Neuronal stem cell (in vitro differentiated cells): ENCODE results near the gene BSND.
A peak's percentile ranks its signal among the peaks of the same experiment; 100 is the strongest.
"Not testable (repeated sequence)": the region's sequence is repeated elsewhere in the genome, so short reads cannot be mapped to it uniquely, and the experiment has no call there.

ENCODE experiments used
- DNase-seq: peaks from one replicate; pipeline ENCODE4 v3.0.0-alpha.2; 2013; ENCODE audit warnings: low spot score
- H2AFZ ChIP-seq: one replicate; pipeline ENCODE4 v1.6.1; 2013; ENCODE audit warnings: mild to moderate bottlenecking, low read length, inconsistent platforms
- H2AK5ac ChIP-seq: 2 replicates; pipeline ENCODE4 v1.6.1; 2013; ENCODE audit warnings: low read depth, mild to moderate bottlenecking, inconsistent platforms, low read length, moderate library complexity, mixed read lengths
- H2BK120ac ChIP-seq: 2 replicates; pipeline ENCODE4 v1.6.1; 2013; ENCODE audit warnings: low read depth, mild to moderate bottlenecking, inconsistent platforms, low read length, moderate library complexity, mixed read lengths
- H2BK12ac ChIP-seq: one replicate; pipeline ENCODE4 v1.6.1; 2013; ENCODE audit warnings: low read length, inconsistent platforms
- H2BK15ac ChIP-seq: 2 replicates; pipeline ENCODE4 v1.6.1; 2013; ENCODE audit warnings: mild to moderate bottlenecking, low read length, inconsistent platforms, mixed read lengths
- H2BK5ac ChIP-seq: one replicate; pipeline ENCODE4 v1.6.1; 2013; ENCODE audit warnings: inconsistent platforms, mild to moderate bottlenecking, low read length, moderate library complexity
- H3K14ac ChIP-seq: one replicate; pipeline ENCODE4 v1.6.1; 2013; ENCODE audit warnings: low read length, inconsistent platforms
- H3K18ac ChIP-seq: 2 replicates; pipeline ENCODE4 v1.6.1; 2013; ENCODE audit warnings: low read length, inconsistent platforms
- H3K23ac ChIP-seq: 2 replicates; pipeline ENCODE4 v1.6.1; 2013; ENCODE audit warnings: low read depth, mild to moderate bottlenecking, mixed read lengths, low read length, inconsistent platforms; ENCODE audit not compliant: poor library complexity
- H3K27ac ChIP-seq: replicated peaks from 3 replicates; pipeline ENCODE4 v1.5.1; 2013; ENCODE audit warnings: low read length, inconsistent platforms
- H3K27me3 ChIP-seq, 3 experiments: 2 replicates each; pipeline ENCODE4 v1.6.1; 2013; ENCODE audit warnings: low read length in 3 of 3, mild to moderate bottlenecking in 2 of 3, inconsistent platforms in 1 of 3, low read depth in 1 of 3, mixed read lengths in 1 of 3, moderate library complexity in 1 of 3; ENCODE audit not compliant: control insufficient read depth in 3 of 3, insufficient read depth in 3 of 3
- H3K36me3 ChIP-seq, 2 donors: replicated peaks in 1 of 2; 2 replicates each; pipeline ENCODE4 v1.6.1; 2013; ENCODE audit warnings: low read length in 2 of 2; ENCODE audit not compliant: control insufficient read depth in 2 of 2, insufficient read depth in 2 of 2
- H3K4ac ChIP-seq: 2 replicates; pipeline ENCODE4 v1.6.1; 2013; ENCODE audit warnings: inconsistent platforms, mild to moderate bottlenecking, low read length, moderate library complexity
- H3K4me1 ChIP-seq, 2 donors: 1 replicate in 1 of 2; 2 replicates in 1 of 2; pipeline ENCODE4 v1.6.1; 2013; ENCODE audit warnings: low read length in 2 of 2, low read depth in 1 of 2; ENCODE audit not compliant: control insufficient read depth in 2 of 2, insufficient read depth in 1 of 2
- H3K4me2 ChIP-seq: one replicate; pipeline ENCODE4 v1.6.1; 2013; ENCODE audit warnings: mild to moderate bottlenecking, low read length, inconsistent platforms; ENCODE audit not compliant: insufficient read depth, poor library complexity, severe bottlenecking
- H3K4me3 ChIP-seq, 2 donors: 2 replicates each; pipeline ENCODE4 v1.5.1; 2013; ENCODE audit warnings: low read length in 2 of 2, mild to moderate bottlenecking in 2 of 2, inconsistent platforms in 1 of 2, moderate library complexity in 1 of 2
- H3K79me1 ChIP-seq: one replicate; pipeline ENCODE4 v1.6.1; 2013; ENCODE audit warnings: low read depth, mild to moderate bottlenecking, inconsistent platforms, low read length, moderate library complexity
- H3K9ac ChIP-seq: one replicate; pipeline ENCODE4 v1.6.1; 2013; ENCODE audit warnings: mild to moderate bottlenecking, low read depth, low read length, inconsistent platforms; ENCODE audit not compliant: poor library complexity
- H3K9me3 ChIP-seq, 2 donors: replicated peaks in 1 of 2; 2 replicates each; pipeline versions ENCODE3 to v1.6.1; 2013; ENCODE audit warnings: low read length in 2 of 2, mild to moderate bottlenecking in 2 of 2, inconsistent platforms in 1 of 2, low read depth in 1 of 2, mixed read lengths in 1 of 2, moderate library complexity in 1 of 2; ENCODE audit not compliant: control insufficient read depth in 2 of 2, insufficient read depth in 1 of 2
- H4K8ac ChIP-seq: one replicate; pipeline ENCODE4 v1.6.1; 2013; ENCODE audit warnings: low read depth, mild to moderate bottlenecking, inconsistent platforms, low read length, moderate library complexity
- H4K91ac ChIP-seq: one replicate; pipeline ENCODE4 v1.6.1; 2013; ENCODE audit warnings: low read length, low read depth, mild to moderate bottlenecking, inconsistent platforms; ENCODE audit not compliant: poor library complexity
- WGBS, 2 donors: extraction: QIAGEN DNeasy Blood & Tissue Kit; methylation state at CpG; one replicate each; pipeline ENCODE4 v1.1.7; 2013; ENCODE audit warnings: missing lambda C conversion rate in 2 of 2, mixed read lengths in 1 of 2; ENCODE audit not compliant: insufficient read length in 2 of 2, insufficient replicate concordance in 1 of 2; ENCODE audit errors: extremely low coverage in 2 of 2; 5-methylcytosine and 5-hydroxymethylcytosine counted together

BSND gene

GRCh38 chr1:55026682-55027081, 27.9 kb downstream of the BSND start:
- H3K4me3 ChIP-seq, H3K79me1 ChIP-seq, H3K9me3 ChIP-seq, H3K4ac ChIP-seq, H3K27me3 ChIP-seq, H3K36me3 ChIP-seq, H2AFZ ChIP-seq, H4K91ac ChIP-seq, H2AK5ac ChIP-seq, H2BK15ac ChIP-seq, H3K4me2 ChIP-seq, H3K18ac ChIP-seq, H2BK12ac ChIP-seq, H3K14ac ChIP-seq, H3K9ac ChIP-seq, H2BK5ac ChIP-seq, H3K27ac ChIP-seq, H3K23ac ChIP-seq, DNase-seq, H4K8ac ChIP-seq, H2BK120ac ChIP-seq, H3K4me1 ChIP-seq: not testable (repeated sequence)
- no CpG with 5 or more reads among the region's 3 CpGs for WGBS, 2 donors

- H3K4ac ChIP-seq, H2BK12ac ChIP-seq, H3K4me2 ChIP-seq, H2AK5ac ChIP-seq, H3K4me1 ChIP-seq, H3K18ac ChIP-seq, H3K9me3 ChIP-seq, H3K14ac ChIP-seq, H3K27ac ChIP-seq, H3K4me3 ChIP-seq, H3K9ac ChIP-seq, H4K8ac ChIP-seq, H2BK5ac ChIP-seq, H2AFZ ChIP-seq, H4K91ac ChIP-seq, H2BK120ac ChIP-seq, H3K23ac ChIP-seq, H2BK15ac ChIP-seq, DNase-seq, H3K36me3 ChIP-seq, H3K79me1 ChIP-seq: not testable (repeated sequence)
- peaks cover 0 to 31% (median 0%) of the 10 kb centered on the region in 3 experiments for H3K27me3 ChIP-seq
- no CpG with 5 or more reads among the region's 5 CpGs for WGBS, 2 donors
These were observed 32.4 kb downstream of the BSND start for GRCh38 chr1:55031098-55031497.

- DNase-seq = no peak
- Histone ChIP-seq H2AFZ (no peak overlapping the region), H4K91ac (no peak overlapping the region), H4K8ac (no peak overlapping the region), H3K4ac (no peak overlapping the region), H3K9me3 (peaks cover 0 to 3% of the 10 kb centered on the region in 2 donors), H3K4me3 (no peak overlapping the region), H2BK12ac (no peak overlapping the region), H2AK5ac (no peak overlapping the region), H2BK120ac (no peak overlapping the region), H3K4me1 (peaks cover 0 to 6% of the 10 kb centered on the region in 2 donors), H3K27ac (peak overlapping the region; percentile 77), H2BK5ac (no peak overlapping the region), H3K4me2 (no peak overlapping the region), H3K18ac (peak overlapping the region; percentile 79), H3K23ac (no peak overlapping the region), H3K36me3 (no peaks in the 10 kb centered on the region), H3K79me1 (no peaks in the 10 kb centered on the region), H3K14ac (no peak overlapping the region), H3K27me3 (peaks cover 0 to 52% (median 3%) of the 10 kb centered on the region in 3 experiments), H2BK15ac (no peak overlapping the region), H3K9ac (no peak overlapping the region)
- no CpG with 5 or more reads among the region's 7 CpGs for WGBS, 2 donors
These were observed 34.5 kb downstream of the BSND start for GRCh38 chr1:55033265-55033614.

DNA sequence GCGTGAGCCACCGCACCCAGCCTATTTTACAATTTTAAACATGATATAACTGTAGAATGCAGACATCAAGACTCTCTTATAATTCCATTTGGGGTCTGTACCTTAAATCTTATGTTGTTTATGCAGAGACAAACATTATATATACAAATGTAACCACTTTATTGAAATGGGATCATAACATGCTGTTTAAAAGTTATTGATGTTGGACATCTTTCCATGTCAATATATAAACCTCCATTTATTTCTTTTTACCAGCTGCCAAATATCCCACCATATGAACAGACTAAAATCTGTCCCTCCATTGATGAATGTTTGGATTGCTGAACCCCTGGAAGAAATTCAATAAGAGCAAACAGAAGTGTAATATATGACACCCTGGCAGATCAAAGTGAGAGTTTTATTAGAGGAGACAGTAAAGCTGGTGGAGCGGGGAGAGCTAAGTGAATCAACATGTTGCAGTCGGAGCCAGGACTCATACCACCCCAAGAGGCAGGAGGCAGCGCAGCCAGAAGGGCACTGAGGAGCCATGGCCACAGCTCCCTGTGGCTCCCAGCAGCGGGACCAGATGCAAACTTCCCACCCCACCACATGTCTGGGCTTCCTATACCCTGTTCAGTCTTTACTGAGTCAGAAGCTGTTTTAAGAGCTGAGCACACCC, 35.9 kb downstream of the BSND start:
- no peak for DNase-seq
- no peak overlapping the region for H3K14ac ChIP-seq

More for the DNA sequence above, 35.9 kb downstream of the BSND start:
- H2BK5ac ChIP-seq = no peak overlapping the region
- no peak overlapping the region for H2BK12ac ChIP-seq
- no peak overlapping the region for H3K27ac ChIP-seq
- H3K9me3 ChIP-seq = peaks cover 0 to 3% of the 10 kb centered on the region in 2 donors
- H3K9ac ChIP-seq = no peak overlapping the region
- H3K79me1 ChIP-seq = no peaks in the 10 kb centered on the region
- H2AK5ac ChIP-seq = no peak overlapping the region
- H4K91ac ChIP-seq = no peak overlapping the region
- no peak overlapping the region for H2BK15ac ChIP-seq
- no peak overlapping the region for H3K4me3 ChIP-seq
- H3K18ac ChIP-seq = no peak overlapping the region
- no peak overlapping the region for H3K4me2 ChIP-seq
- peaks cover under 1 to 66% (median 12%) of the 10 kb centered on the region in 3 experiments for H3K27me3 ChIP-seq
- no peak overlapping the region for H2BK120ac ChIP-seq
- no CpG with 5 or more reads among the region's 6 CpGs for WGBS, 2 donors
- H4K8ac ChIP-seq = no peak overlapping the region
- no peak overlapping the region for H3K23ac ChIP-seq
- peaks cover 0 to 13% of the 10 kb centered on the region in 2 donors for H3K4me1 ChIP-seq
- no peak overlapping the region for H3K4ac ChIP-seq
- H3K36me3 ChIP-seq = no peaks in the 10 kb centered on the region
- H2AFZ ChIP-seq = no peak overlapping the region
